22Rv1 (cell line): Measurements from ENCODE around the gene FAM180B.
"Not testable (repeated sequence)": the region's sequence is repeated elsewhere in the genome, so short reads cannot be mapped to it uniquely, and the experiment has no call there.

Experiments
- H3K27ac ChIP-seq: fragments of 450-650 bp; 2 replicates; pipeline ENCODE4 v1.5.1; 2017
- ZFX ChIP-seq: fragments of 450-650 bp; IDR thresholded peaks from 2 replicates; pipeline ENCODE4 v1.6.1; 2017; ENCODE audit warnings: antibody characterized with exemption, borderline replicate concordance
- TF ChIP-seq, protein P1 (sequence below): fragments of 450-650 bp; IDR thresholded peaks from 2 replicates; pipeline ENCODE4 v1.5.1; 2017; ENCODE audit warnings: mild to moderate bottlenecking

Gene FAM180B, protein sequence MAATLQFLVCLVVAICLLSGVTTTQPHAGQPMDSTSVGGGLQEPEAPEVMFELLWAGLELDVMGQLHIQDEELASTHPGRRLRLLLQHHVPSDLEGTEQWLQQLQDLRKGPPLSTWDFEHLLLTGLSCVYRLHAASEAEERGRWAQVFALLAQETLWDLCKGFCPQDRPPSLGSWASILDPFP

DNA sequence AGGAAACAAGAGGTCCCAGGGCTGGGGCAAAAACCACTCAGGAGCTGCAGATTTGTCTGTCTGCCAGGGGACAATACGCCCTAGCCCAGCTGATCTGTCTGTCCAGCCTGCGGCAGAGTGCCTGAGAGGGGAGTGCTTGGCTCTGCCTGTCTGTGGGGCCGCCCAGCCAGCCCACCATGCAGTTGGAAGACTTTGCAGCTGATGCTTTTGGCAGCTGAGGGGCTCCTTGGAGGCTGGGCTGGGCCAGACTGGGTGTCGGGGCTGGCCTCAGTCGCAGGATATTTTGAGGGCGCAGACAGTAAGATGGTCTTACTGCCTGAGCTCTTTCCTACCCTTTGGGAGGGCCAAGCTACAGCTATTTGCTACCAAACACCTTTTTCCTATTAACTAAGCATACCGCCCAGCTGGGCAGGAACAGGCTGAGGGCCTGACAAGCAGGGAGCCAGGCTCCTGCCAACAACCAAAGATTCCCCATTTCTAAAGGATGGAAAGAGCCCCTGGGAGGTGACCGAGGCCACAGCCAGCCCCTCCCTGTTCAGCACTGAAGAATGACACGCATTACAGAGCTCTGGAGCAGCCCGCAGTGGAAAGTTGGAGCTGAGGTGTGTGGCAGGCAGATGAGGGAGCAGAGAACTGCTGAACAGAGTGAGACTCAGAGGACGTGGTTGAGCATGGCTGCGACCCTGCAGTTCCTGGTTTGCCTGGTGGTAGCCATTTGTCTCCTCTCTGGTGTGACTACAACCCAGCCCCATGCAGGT, at the start of gene FAM180B:
Gene FAM180B, plus strand, starts transcription at position 581 of the 758 bp plus-strand sequence. Its CDS starts 91 bp downstream, at position 672.
- no peak within 1 kb of the TSS for H3K27ac ChIP-seq
- TF ChIP-seq, protein P1, sequence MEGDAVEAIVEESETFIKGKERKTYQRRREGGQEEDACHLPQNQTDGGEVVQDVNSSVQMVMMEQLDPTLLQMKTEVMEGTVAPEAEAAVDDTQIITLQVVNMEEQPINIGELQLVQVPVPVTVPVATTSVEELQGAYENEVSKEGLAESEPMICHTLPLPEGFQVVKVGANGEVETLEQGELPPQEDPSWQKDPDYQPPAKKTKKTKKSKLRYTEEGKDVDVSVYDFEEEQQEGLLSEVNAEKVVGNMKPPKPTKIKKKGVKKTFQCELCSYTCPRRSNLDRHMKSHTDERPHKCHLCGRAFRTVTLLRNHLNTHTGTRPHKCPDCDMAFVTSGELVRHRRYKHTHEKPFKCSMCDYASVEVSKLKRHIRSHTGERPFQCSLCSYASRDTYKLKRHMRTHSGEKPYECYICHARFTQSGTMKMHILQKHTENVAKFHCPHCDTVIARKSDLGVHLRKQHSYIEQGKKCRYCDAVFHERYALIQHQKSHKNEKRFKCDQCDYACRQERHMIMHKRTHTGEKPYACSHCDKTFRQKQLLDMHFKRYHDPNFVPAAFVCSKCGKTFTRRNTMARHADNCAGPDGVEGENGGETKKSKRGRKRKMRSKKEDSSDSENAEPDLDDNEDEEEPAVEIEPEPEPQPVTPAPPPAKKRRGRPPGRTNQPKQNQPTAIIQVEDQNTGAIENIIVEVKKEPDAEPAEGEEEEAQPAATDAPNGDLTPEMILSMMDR, result no peak
- TF ChIP-seq ZFX, result no peak

DNA sequence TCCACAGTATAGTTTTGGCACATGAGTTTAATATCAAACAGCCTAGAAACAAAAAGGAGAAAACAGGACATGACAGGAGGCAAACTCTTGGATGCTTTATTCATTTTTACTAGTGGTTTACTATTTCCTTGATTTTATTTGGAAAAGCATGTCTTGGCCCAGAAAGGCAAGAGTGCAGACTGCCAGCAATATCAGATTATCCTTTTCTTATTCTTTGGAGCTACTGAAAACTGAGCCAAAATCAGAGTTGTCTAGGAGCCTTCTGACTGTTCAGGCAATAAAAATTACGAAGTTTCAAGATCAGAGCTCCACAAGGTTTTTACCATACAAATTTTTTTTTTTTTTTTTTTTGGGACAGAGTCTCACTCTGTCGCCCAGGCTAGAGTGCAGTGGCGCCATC, 49.6 kb upstream of the FAM180B start:
- TF ChIP-seq, protein P1, result no peak
- no peak for TF ChIP-seq ZFX
- H3K27ac ChIP-seq, result no peak overlapping the region

DNA sequence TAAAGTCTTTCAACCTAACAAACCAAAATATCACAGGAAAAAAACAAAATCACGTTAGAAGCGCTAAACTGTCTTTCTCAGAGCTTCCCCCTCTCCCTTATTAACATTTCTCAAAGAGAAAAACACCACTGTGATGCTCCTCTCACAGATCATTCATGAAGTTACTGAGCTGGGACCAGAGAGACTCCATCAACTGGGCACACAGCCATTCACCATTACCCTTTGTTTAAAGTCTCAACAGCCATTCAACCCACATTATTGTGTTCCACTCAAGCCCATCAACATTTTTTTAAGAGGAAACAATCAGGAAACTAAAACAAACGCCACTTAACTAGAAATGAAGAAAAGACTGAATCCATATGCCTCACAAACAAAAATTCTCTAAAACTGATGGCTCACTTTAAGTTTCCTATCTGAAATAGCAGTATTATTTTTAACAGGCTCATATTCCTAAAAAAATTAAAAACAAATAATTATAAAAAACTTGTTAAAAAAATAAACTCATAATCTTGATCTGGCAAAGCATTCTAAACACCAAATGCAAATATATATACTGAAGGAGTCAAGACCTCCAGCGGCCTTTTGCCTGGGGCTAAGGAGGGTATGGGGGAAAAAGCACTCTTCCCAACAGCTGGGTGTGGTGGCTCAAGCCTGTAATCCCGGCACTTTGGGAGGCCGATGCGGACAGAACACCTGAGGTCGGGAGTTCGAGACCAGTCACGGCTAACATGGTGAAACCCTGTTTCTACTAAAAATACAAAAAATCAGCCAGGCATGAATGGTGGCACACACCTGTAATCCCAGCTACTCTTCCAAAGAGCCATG, 47.5 kb upstream of the FAM180B start:
- no peak for TF ChIP-seq ZFX
- TF ChIP-seq, protein P1, result no peak
- peak overlapping the region; percentile 24; the same call in 1 of the 2 replicates for H3K27ac ChIP-seq

DNA sequence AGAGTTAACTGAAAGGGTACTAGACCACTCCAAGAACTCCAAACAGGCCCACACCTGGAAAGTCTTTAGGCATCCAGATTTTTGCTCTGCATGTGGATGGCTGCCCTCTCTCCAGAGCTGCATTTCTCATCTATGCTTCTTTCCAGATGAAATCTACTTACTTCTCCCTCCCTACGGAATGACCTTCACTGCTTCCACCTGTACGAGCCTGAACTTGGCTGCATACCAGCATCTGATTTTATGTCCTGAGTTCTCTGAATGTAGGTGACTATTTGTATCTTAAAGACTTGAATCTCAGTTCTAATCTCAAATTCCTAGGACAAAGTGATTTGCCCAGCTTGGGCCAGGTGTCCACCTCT, 46.8 kb upstream of the FAM180B start:
- no peak for TF ChIP-seq ZFX
- TF ChIP-seq, protein P1, result no peak
- peak overlapping the region; percentile 24; the same call in 1 of the 2 replicates for H3K27ac ChIP-seq

DNA sequence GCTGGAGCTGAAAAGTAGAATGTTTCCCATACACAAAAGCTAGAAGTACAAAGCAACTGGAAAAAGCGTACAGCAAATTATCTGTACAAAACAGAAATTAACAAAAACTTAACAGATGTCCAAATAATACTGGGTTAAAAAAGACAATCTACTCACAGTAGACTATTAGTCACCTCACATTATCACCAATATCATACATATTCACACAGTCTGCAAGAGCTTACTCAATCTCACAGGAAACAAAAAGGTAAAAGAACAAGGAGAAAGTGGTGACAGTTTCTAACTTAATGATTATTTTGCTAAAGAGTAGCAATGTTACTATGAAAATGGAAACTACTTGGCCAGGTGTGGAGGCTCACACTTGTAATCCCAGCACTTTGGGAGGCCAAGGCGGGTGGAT, 45.4 kb upstream of the FAM180B start:
- H3K27ac ChIP-seq, result no peak overlapping the region
- TF ChIP-seq, protein P1, result no peak
- no peak for TF ChIP-seq ZFX

DNA sequence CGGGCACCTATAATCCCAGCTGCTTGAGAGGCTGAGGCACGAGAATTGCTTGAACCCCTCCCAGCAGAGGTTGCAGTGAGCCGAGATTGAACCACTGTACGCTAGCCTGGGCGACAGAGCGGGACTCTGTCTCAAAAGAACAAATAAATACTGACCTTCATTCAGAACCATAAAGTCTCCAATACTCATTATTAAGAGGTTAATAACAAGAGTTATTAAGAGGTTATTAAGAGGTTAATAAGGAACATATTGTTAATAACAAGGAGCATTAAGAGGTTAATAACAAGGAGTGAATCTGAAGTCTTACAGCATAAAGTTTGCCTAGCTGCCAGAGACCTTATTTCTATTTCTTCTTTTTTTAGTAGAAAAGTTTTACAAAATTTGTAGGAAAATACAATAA, 41.2 kb upstream of the FAM180B start:
- no peak overlapping the region for H3K27ac ChIP-seq
- TF ChIP-seq, protein P1, result no peak
- TF ChIP-seq ZFX, result no peak

DNA sequence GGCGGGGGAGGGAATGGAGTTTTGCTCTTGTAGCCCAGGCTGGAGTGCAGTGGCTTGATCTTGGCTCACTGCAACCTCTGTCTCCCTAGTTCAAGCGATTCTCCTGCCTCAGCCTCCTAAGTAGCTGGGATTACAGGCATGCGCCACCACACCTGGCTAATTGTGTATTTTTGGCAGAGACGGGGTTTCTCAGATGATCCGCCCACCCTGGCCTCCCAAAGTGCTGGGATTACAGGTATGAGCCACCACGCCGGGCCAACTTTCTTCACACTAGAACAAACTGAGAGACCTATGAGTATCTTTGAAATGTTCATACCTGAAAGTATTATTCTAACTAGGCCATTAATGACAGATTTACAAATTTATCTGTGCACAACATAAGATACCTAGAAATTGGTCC, 40.2 kb upstream of the FAM180B start:
- H3K27ac ChIP-seq, result not testable (repeated sequence)
